ENCODE measurements around the gene ARHGAP22.

DNA sequence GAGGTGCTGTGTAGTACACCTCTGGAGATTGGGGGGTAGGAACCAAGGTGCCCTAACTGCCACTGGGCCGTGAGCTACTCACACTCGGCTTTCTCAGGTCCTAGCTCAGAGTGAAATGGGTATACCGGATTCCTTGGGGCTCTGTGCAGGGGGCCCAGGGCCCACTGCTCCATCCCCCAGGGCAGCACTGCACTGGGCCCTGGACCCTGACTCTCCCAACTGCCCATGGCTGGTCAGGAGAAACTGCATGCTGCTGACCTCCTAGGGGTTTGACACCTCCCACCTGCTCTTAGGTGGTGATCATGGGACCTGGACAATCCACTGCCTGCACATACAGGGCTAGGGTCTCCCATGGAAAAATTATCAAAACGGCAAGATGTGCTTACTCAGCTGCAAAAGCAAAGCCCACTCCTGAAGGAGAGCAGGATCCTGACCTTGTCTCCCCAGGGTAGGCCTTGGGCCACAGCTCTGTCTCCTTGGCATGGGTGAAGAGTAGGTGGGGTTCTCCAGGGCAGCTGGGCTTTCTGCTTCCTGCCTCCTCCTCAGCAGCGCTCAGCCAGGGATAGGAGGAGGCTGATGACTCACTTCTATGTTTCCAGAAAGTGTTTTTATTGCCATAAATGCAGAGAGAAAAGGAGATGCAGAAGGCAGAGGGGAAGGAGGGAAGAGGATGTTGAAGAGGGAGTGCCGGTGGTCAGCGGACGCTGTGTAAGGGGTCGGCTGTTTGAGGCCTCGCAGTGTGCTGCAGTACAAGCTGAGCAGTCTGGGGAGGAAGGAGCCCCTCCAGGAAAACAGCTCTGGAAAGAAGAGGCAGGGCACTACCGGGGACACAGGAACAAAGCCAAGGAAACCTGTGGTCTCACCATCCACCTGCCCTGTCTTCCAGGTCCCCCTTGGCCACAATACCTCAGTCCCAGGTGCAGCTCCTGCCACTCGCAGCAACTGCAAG is 107.8 kb downstream of the ARHGAP22 start:
- TF ChIP-seq, protein P1, sequence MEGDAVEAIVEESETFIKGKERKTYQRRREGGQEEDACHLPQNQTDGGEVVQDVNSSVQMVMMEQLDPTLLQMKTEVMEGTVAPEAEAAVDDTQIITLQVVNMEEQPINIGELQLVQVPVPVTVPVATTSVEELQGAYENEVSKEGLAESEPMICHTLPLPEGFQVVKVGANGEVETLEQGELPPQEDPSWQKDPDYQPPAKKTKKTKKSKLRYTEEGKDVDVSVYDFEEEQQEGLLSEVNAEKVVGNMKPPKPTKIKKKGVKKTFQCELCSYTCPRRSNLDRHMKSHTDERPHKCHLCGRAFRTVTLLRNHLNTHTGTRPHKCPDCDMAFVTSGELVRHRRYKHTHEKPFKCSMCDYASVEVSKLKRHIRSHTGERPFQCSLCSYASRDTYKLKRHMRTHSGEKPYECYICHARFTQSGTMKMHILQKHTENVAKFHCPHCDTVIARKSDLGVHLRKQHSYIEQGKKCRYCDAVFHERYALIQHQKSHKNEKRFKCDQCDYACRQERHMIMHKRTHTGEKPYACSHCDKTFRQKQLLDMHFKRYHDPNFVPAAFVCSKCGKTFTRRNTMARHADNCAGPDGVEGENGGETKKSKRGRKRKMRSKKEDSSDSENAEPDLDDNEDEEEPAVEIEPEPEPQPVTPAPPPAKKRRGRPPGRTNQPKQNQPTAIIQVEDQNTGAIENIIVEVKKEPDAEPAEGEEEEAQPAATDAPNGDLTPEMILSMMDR (IDR thresholded peaks at IDR 0.05; ENCODE audit: insufficient read depth, low read depth, low read length), result no peak
- TF ChIP-seq EZH2 (IDR thresholded peaks at IDR 0.05; ENCODE audit: insufficient read depth, low read length), result no peak

All from astrocyte (in vitro differentiated cells and primary cell).